ENCODE results near the gene PRDM16.

GRCh38 chr1:3215198-3216014, 146.4 kb downstream of the PRDM16 start:
- TF ChIP-seq ARNTL (CRISPR knock-in tag; IDR thresholded peaks at IDR 0.05; ENCODE audit: borderline replicate concordance, low read depth) (no peak), PPARA (CRISPR knock-in tag; IDR thresholded peaks at IDR 0.05; ENCODE audit: borderline replicate concordance) (no peak), BACH2 (CRISPR knock-in tag; IDR thresholded peaks at IDR 0.05; ENCODE audit: borderline replicate concordance) (no peak), ZNF565 (CRISPR knock-in tag; conservative IDR thresholded peaks at IDR 0.05; ENCODE audit: low read depth) (no peak), ESRRG (CRISPR knock-in tag; IDR thresholded peaks at IDR 0.05) (no peak)
